ENCODE measurements around the gene HNRNPU. TPM values are rescaled to one million over a fixed set of nuclear protein-coding genes. Genes with fewer than 3 reads are reported as not detected.

The HNRNPU gene
- total RNA-seq, 1 donor from 2014 or later: 128 TPM

GRCh38 chr1:244857761-244858160 is 6.6 kb downstream of the HNRNPU start:
- intact Hi-C loops (cut with DNase I): no loop called here
- H3K36me3 ChIP-seq: peaks cover 73 to 85% of the 10 kb centered on the region in 2 donors

GRCh38 chr1:244854865-244855578 is 9.3 kb downstream of the HNRNPU start:
- TF ChIP-seq, protein P1, sequence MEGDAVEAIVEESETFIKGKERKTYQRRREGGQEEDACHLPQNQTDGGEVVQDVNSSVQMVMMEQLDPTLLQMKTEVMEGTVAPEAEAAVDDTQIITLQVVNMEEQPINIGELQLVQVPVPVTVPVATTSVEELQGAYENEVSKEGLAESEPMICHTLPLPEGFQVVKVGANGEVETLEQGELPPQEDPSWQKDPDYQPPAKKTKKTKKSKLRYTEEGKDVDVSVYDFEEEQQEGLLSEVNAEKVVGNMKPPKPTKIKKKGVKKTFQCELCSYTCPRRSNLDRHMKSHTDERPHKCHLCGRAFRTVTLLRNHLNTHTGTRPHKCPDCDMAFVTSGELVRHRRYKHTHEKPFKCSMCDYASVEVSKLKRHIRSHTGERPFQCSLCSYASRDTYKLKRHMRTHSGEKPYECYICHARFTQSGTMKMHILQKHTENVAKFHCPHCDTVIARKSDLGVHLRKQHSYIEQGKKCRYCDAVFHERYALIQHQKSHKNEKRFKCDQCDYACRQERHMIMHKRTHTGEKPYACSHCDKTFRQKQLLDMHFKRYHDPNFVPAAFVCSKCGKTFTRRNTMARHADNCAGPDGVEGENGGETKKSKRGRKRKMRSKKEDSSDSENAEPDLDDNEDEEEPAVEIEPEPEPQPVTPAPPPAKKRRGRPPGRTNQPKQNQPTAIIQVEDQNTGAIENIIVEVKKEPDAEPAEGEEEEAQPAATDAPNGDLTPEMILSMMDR (IDR thresholded peaks at IDR 0.05): no peak
- H3K4me3 ChIP-seq: no peak overlapping the region
- no peaks in the 10 kb centered on the region for H3K9me3 ChIP-seq
- H3K4me1 ChIP-seq: peaks cover 6 to 42% of the 10 kb centered on the region in 2 donors
- no peak for DNase-seq (ENCODE audit: low spot score in 2 of 2)
- no peaks in the 10 kb centered on the region for H3K27me3 ChIP-seq
- H3K27ac ChIP-seq: no peak overlapping the region
- intact Hi-C loops (cut with DNase I): no loop called here
- peaks cover 81 to 96% of the 10 kb centered on the region in 2 donors for H3K36me3 ChIP-seq

More at GRCh38 chr1:244857761-244858160, 6.6 kb downstream of the HNRNPU start:
- no peak for DNase-seq (ENCODE audit: low spot score in 2 of 2)
- Histone ChIP-seq H3K4me1 (peaks cover 11 to 59% of the 10 kb centered on the region in 2 donors), H3K27ac (no peak overlapping the region), H3K27me3 (no peaks in the 10 kb centered on the region), H3K4me3 (no peak overlapping the region), H3K9me3 (no peaks in the 10 kb centered on the region)
- TF ChIP-seq, protein P1 (IDR thresholded peaks at IDR 0.05): no peak

DNA sequence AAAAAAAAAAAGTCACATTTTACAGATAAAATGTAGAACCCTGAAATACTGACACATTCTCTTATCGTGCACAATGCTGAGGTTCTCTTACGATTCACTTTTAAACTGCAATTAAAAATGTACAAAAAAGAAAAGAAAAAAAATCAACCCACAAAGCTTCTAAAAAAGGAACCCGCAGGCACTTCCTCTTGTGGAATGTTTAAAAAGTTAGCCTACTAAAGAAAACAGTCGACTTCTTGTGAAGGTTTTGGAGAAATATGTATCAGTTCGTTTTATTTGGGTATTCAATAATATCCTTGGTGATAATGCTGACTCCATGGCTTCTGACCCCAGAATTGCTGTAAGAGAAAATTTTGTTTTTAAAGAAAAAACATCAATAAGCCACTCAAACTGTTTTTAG is 10.2 kb downstream of the HNRNPU start:
- Histone ChIP-seq H3K27me3 (no peaks in the 10 kb centered on the region), H3K27ac (no peak overlapping the region), H3K36me3 (peaks cover 73 to 96% of the 10 kb centered on the region in 2 donors), H3K4me1 (peaks cover 0 to 34% of the 10 kb centered on the region in 2 donors), H3K9me3 (no peaks in the 10 kb centered on the region), H3K4me3 (no peak overlapping the region)
- intact Hi-C loops (cut with DNase I): no loop called here
- no peak for DNase-seq (ENCODE audit: low spot score in 2 of 2)
- TF ChIP-seq, protein P1 (IDR thresholded peaks at IDR 0.05): no peak

DNA sequence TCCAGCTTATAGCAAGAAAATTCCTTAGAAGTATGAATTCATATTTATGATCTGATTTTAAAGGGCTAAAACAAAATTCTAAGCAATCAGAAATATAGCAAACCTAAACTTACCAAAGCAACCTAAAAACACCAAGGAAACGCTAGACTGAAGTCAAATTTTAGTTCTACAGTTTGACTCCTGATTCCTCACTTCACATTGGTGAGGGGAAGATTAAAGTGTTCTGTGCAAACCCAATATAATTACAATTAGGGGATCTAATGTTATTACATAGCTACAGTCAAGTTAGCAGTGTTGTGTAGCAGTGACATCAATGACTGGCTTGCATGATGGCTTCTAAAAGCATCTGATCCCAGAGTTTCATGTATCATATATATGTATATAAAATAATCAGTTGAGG is 11.6 kb downstream of the HNRNPU start:
- Histone ChIP-seq H3K9me3 (no peaks in the 10 kb centered on the region), H3K4me1 (peaks cover 0 to 19% of the 10 kb centered on the region in 2 donors), H3K4me3 (no peak overlapping the region), H3K27me3 (no peaks in the 10 kb centered on the region), H3K36me3 (peaks cover 62 to 94% of the 10 kb centered on the region in 2 donors), H3K27ac (no peak overlapping the region)
- intact Hi-C loops (cut with DNase I): no loop called here
- no peak for DNase-seq (ENCODE audit: low spot score in 2 of 2)
- TF ChIP-seq, protein P1 (IDR thresholded peaks at IDR 0.05): no peak

DNA sequence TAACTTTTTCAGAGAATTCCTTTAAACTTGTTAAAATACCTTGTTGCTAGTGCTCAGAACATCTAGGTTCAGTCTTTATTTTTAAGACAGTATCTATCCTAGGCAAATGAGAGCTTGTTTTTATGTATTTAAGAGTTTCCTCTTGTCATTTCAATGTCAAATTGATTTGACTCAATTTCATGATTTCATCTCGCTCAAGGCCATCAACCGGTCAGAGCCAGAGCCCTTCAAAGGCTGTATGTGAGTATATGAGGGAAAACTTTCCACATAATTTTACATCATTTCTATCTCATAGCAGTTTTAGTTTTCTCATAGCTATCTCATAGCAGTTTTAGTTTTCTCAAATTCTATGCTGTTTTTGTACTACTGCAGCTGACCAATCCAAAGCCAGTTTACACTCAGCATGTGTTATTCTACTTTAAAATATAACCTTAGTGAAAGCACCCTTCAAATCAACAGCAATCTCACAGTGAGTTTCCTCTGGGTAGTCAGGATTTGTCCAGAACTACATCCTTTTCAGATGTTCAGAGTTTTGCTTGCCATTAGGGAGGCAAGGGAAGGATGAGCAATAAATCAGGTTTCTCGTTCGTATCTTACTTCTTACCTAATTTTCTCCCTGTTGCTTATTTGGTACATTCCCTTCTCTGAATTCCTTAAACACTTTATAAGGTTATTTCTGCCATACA is 12.7 kb downstream of the HNRNPU start:
- no peak for DNase-seq (ENCODE audit: low spot score in 2 of 2)
- H3K27me3 ChIP-seq: no peaks in the 10 kb centered on the region
- no peak overlapping the region for H3K4me3 ChIP-seq
- H3K9me3 ChIP-seq: no peaks in the 10 kb centered on the region
- TF ChIP-seq, protein P1 (IDR thresholded peaks at IDR 0.05): no peak
- H3K36me3 ChIP-seq: peaks cover 62 to 92% of the 10 kb centered on the region in 2 donors
- intact Hi-C loops (cut with DNase I): no loop called here
- H3K27ac ChIP-seq: no peak overlapping the region
- H3K4me1 ChIP-seq: peaks cover 0 to 15% of the 10 kb centered on the region in 2 donors
